ENCODE results near the gene IZUMO4.
"Not testable (repeated sequence)": the region's sequence is repeated elsewhere in the genome, so short reads cannot be mapped to it uniquely, and the experiment has no call there.

Gene IZUMO4

DNA sequence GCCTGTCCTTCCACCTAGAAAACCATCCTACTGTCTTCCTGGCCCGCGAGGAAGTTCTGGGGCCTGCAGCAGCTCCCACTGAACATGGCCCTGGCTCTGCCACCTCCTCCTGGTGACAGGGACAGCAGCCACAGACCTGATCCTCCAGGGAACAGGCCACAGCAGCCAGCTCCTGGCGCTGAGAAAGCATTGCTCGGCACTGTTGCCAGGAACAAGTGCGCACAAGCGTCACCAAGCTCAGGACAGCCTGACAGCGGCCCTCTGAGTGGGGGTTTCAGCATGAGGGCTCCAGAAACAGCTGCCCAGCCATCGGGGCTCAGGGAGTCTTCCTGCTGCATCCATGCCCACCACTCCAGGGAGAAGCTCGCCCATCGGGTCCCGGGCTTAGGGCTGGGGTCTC is 32.8 kb downstream of the IZUMO4 start:
- no peak overlapping the region for H3K4me3 ChIP-seq (ENCODE audit: low read depth, low read length)
- TF ChIP-seq, protein P1, sequence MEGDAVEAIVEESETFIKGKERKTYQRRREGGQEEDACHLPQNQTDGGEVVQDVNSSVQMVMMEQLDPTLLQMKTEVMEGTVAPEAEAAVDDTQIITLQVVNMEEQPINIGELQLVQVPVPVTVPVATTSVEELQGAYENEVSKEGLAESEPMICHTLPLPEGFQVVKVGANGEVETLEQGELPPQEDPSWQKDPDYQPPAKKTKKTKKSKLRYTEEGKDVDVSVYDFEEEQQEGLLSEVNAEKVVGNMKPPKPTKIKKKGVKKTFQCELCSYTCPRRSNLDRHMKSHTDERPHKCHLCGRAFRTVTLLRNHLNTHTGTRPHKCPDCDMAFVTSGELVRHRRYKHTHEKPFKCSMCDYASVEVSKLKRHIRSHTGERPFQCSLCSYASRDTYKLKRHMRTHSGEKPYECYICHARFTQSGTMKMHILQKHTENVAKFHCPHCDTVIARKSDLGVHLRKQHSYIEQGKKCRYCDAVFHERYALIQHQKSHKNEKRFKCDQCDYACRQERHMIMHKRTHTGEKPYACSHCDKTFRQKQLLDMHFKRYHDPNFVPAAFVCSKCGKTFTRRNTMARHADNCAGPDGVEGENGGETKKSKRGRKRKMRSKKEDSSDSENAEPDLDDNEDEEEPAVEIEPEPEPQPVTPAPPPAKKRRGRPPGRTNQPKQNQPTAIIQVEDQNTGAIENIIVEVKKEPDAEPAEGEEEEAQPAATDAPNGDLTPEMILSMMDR (conservative IDR thresholded peaks at IDR 0.05; ENCODE audit: low read depth, low read length), result no peak
- no peak for DNase-seq (ENCODE audit: low read depth)

DNA sequence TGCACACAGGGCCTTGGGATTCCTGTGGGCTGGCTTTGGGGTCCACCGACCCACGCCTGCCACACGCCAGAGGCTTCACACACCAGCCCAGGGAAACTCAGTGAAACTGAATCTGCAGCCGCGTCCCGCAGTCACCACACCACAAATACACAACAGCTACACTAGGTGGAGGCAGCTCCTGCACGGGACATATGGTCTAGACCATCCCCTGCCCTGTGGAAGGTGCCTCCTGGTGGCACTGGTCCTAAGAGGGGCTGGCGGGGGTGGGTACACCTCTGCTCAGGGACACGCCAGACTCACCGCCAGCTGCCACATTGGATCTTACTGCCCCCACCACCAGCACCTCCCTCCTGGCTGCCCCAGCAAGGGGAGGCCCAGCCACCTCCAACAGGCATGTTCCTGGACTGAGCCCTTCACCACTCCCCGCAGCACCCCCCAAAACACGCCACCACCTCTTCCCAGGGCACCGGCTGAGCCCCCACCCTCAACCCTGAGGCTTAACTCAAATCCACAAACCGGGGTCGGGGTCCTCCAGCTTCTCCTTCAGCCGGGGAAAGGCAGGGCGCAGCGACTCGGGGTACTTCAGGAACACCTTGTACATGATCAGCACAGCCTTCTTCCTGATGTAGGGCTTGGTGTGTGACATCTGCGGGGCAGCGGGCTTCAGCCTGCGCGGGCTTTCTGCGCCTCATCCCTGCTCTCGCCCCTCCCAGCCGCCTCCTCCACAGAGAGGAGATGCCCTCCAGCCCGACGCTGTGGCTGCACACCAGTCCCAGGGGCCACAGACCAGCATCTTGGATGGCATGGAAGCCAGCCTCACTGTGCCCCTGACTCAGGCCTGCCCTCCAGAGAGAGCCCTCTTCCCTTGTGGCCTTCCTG is 33.4 kb downstream of the IZUMO4 start:
- TF ChIP-seq, protein P1 (conservative IDR thresholded peaks at IDR 0.05; ENCODE audit: low read depth, low read length), result no peak
- H3K4me3 ChIP-seq (ENCODE audit: low read depth, low read length), result no peak overlapping the region
- no peak for DNase-seq (ENCODE audit: low read depth)

DNA sequence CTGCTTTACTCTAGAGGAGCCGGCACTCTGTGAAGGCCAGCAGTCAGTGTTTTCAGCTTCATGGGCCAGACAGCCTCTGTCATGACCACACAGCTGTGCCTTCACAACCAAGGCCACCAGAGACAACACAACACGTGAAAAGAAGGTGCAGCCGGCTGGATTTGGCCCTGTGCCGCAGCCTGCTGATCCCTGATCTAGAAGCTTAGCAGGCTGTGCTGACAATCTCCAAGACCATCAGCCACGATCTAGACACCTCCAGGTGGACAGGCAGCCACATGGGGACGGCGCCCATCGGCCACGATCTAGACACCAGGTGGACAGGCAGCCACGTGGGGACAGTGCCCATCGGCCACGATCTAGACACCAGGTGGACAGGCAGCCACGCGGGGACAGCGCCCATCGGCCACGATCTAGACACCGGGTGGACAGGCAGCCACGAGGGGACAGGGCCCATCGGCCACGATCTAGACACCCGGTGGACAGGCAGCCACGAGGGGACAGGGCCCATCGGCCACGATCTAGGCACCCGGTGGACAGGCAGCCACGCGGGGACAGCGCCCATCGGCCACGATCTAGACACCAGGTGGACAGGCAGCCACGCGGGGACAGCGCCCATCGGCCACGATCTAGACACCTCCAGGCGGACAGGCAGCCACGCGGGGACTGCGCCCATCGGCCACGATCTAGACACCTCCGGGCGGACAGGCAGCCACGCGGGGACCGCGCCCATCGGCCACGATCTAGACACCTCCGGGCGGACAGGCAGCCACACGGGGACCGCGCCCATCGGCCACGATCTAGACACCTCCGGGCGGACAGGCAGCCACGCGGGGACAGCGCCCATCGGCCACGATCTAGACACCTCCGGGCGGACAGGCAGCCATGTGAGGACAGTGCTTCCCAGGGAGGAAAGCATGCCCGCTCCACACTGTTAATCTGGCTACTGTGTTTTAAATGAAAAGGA is 34.6 kb downstream of the IZUMO4 start:
- not testable (repeated sequence) for H3K4me3 ChIP-seq (ENCODE audit: low read depth, low read length); DNase-seq (ENCODE audit: low read depth)

DNA sequence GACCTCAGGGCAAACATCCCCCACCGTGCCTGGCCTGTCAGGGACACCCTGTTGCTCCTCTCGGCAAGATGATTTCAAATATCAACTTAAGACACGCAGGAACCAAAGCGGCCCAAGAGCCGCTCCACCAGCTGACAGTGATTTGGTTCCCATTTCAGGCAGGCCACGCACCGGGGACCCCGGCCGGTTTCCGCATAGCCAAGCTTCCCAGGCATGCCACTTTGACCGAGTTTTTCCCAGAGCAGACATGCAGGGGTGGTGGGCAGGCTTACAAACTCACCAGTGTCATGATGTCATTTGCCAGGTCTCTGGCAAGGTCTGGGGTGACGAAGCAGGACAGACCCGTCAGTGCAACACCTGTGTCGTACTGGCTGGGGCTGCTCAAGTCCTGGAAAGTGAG is 35.5 kb downstream of the IZUMO4 start:
- no peak for DNase-seq (ENCODE audit: low read depth)
- TF ChIP-seq, protein P1 (conservative IDR thresholded peaks at IDR 0.05; ENCODE audit: low read depth, low read length), result no peak
- H3K4me3 ChIP-seq (ENCODE audit: low read depth, low read length), result no peak overlapping the region

DNA sequence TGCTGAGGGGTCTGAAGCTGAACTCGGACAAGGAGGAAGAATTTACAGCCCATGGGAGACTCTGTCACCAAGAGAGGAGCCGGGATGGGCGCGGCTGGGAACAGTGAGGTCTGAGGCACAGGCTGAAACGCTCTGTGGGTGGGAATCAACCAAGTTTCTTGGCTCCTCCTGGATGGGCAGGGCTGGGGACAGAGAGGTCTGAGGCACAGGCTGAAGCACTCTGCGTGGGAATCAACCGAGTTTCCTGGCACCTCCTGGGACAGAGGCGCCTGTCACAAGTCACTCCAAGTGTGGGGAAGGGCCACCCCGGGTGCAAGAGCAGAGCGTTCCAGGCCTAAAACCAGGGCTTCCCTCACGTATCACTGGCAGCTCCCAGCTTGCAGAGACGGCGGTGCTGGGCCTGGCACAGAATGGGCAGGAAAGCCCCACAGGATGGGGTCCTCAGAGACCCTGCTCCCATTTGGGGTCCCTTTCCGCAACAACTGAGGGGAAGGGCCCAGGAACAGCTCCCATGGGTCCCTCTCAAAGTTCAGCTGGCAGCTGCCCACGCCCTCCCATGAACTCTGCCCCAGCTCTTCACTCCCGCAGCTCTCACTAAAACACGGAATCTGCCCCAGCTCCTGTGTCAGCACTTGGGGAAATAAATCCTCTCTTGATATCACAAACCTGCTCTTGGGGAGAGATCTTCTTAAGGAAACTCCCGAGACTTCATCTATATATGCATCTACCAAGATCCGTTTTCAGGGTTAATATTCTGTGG is 36.2 kb downstream of the IZUMO4 start:
- H3K4me3 ChIP-seq (ENCODE audit: low read depth, low read length), result no peak overlapping the region
- no peak for DNase-seq (ENCODE audit: low read depth)
- TF ChIP-seq, protein P1 (conservative IDR thresholded peaks at IDR 0.05; ENCODE audit: low read depth, low read length), result no peak

DNA sequence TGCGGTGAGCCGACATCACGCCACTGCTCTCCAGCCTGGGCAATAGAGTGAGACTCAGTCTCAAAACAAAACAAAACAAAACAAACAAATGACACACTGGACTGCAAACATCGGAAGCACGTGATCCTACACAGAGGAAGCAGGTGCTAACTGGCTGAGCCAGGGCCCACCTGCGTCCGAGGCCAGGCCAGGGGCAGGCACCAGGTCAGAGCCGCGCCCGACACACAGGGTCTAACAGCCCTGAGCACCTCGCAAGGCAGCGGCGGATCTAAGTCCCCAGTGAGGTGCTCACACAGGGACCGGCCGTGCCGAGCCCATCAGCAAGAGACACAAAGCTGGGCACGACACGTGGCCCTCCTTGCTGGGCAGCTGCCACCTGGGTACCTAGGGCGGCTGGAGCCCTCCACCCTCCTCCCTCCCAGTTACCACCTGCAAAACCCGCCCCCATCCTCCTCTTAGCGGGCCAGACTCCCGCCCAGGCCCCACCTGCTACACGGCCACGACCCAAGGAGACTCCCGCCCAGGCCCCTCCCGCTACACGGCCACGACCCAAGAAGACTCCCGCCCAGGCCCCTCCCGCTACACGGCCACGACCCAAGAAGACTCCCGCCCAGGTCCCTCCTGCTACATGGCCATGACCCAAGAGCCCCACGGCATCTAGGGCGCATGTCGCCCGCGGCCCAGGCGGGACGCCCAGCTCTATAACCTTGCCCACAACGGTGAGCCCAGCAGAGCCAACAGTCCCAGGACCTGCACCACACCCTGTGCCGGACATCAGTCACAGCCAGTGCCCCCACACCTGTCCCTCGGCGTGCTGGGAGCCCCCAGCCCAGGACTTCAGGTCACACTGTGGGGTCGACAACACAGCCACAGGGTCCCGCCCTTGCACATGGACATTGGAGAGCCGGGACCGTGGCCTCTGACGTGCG is 39.0 kb downstream of the IZUMO4 start:
- TF ChIP-seq, protein P1 (conservative IDR thresholded peaks at IDR 0.05; ENCODE audit: low read depth, low read length), result no peak
- no peak for DNase-seq (ENCODE audit: low read depth)
- no peak overlapping the region for H3K4me3 ChIP-seq (ENCODE audit: low read depth, low read length)
